ENCODE data around the gene MARCO.

DNA sequence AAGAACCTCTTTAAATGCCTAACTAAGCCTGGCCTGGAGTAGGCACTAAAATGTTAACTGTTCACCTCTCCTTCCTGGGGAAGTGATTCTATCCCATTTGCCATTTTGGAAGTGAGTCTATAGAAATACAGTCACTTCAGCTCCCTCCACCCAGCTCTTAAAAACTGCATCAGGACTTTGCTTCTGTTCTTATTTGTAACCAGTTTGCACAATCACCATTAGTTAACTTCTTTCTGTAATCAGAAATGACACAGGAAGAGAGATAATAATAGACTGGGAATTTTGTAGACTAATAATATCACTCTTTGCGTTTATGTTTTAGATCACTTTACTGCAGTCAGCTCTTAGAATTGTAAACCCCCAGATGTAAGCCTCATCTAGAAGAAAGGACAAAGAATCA, 16.0 kb upstream of the MARCO start:
- TF ChIP-seq CTCF (IDR thresholded peaks at IDR 0.05) (no peak), POLR2A (IDR thresholded peaks at IDR 0.05) (no peak)

Measured in prostate gland (tissue), 2 donors.